ENCODE results near the gene CRY2. TPM values are rescaled to one million over a fixed set of nuclear protein-coding genes. Genes with fewer than 3 reads are reported as not detected.
"Not testable (repeated sequence)": the region's sequence is repeated elsewhere in the genome, so short reads cannot be mapped to it uniquely, and the experiment has no call there.

The CRY2 gene
- polyA plus RNA-seq (2013, experiment 1 of 2; ENCODE audit: insufficient read length), result 8.0 TPM
- polyA plus RNA-seq (2013, experiment 2 of 2; ENCODE audit: insufficient read length), result 9.2 TPM

GRCh38 chr11:45846974-45847910, at the start of gene CRY2:
Gene CRY2, plus strand, starts transcription at chr11:45847475. Its CDS starts 16 bp downstream, at chr11:45847491.
- peak; percentile 97 for DNase-seq

- DNase-seq, result no peak
These were observed 48.4 kb upstream of the CRY2 start for GRCh38 chr11:45798793-45799441.

DNA sequence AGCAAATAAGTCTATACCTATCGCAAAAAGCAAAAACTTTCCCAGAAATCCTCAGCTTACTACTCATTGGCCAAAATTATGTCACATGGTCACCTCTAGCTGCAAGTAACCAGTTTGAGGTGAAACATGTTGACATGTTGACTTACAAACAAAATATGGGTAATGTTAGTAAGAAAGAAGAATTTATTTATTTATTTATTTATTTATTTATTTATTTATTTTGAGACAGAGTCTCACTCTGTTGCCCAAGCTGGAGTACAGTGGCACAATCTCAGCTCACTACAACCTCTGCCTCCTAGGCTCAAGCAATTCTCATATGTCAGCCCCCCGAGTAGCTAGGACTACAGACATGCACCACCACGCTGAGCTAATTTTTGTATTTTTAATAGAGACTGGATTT, 47.7 kb upstream of the CRY2 start:
- DNase-seq, result no peak

DNA sequence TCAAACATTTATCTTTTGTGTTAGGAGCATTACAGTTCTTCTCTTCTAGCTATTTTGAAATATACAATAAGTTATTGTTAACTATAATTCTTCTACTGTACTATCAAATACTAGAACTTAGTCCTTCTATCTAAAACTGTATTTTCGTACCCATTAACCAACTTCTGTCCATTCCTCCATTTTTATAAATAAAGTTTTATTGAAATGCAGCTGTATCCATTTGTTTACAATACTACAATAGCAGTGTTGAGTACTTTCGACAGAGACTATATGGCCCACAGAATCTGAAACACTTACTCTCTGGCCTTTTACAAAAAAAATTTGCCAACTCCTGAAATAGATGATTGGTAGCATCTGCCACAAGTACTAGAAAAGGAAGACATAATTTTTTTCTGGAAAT, 47.0 kb upstream of the CRY2 start:
- DNase-seq, result no peak

DNA sequence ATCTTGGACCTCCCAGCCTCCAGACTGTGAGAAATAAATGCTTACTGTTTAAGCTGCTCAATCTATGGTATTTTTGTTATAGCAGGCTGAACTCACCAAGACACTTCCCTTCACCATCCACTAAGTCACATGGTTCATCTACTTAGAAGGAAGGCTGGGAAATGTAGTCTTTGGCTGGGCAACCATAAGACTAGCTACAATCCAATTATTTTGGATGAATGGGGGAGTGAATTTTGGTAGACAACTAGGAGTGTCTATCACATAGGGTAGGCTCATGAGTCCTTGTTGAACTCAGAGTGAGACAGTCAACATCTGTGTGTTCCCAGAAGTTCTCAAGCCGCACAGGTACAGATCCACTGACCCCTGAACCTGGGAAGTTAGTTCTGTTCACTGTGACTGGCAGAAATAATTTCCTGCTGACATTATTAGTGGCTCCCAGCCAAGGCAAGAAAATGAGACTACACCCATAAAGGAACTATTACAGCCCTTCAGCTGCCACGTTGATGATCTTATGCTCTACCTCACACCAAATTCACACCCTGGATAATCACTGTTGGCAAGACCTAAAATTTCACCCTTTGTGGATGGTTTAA, 45.5 kb upstream of the CRY2 start:
- DNase-seq, result peak; percentile 27

DNA sequence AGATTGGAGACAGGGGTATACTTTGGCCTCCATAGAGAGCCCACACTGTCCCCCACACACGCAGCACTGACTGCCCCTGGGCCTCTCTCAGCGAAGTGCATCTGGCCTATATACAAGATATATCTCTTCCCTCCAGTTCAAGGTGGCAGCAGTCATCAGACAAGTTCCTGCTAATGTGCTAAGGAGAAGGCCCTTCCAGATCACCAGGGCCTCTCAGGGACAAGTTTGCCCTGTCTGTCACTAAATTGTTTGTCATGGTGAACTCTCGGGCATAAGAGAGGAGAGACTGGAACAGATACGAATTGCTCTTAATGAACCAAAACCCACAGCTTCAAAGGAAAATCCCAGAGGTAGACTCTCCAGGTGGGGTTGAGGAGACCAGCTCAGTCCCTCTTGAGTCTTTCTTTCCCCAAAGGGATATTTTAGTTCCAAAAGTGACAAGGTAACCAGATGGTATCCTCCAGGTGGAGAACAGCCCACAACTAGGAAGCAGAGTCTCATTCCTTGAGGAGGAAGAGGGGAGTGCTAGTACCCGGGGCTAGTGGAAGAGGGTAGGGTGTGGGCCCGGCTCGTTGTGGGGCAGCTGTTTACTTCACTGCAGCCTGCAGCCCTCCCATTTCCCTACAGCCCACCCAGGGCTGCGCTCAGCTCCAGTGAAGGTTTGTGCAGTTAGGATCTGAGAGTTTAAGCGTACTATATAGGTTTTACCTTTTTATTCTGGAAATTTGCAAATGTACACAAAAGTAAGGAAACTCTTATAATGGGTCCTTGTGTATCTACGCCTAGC, 44.6 kb upstream of the CRY2 start:
- no peak for DNase-seq

- DNase-seq, result peak; percentile 58
These were observed 43.1 kb upstream of the CRY2 start for GRCh38 chr11:45803971-45804760.

GRCh38 chr11:45804761-45805304, 42.4 kb upstream of the CRY2 start, which contains the start of gene SLC35C1:
Gene SLC35C1, plus strand, starts transcription at chr11:45805149. Its CDS starts 653 bp downstream, at chr11:45805802.
- DNase-seq, result peak; percentile 95

DNA sequence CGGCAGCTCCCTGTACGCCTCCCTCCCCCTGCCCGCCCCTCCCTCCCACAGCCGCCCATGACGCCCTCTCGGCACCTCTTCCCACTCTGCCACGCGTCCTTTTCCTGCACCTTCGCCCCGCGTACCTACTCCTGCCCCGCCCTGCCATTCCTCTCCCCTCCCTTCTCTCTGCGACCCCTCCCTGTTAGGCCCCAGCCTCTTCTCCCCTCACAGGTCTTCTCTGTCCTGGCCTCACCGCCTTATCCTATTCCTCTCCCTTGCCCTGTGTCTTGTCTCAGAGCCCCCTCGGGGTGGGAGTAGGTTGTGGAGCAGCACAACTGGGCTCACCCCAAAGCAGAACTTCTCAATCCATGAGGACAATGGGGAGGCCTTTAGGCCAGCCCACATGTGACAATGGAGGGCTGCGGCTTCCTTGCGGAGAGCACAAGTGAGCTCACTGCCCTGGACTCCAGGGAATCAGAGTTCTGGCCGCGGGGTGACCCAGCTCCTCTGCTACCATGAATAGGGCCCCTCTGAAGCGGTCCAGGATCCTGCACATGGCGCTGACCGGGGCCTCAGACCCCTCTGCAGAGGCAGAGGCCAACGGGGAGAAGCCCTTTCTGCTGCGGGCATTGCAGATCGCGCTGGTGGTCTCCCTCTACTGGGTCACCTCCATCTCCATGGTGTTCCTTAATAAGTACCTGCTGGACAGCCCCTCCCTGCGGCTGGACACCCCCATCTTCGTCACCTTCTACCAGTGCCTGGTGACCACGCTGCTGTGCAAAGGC, 41.8 kb upstream of the CRY2 start:
- peak; percentile 71 for DNase-seq

DNA sequence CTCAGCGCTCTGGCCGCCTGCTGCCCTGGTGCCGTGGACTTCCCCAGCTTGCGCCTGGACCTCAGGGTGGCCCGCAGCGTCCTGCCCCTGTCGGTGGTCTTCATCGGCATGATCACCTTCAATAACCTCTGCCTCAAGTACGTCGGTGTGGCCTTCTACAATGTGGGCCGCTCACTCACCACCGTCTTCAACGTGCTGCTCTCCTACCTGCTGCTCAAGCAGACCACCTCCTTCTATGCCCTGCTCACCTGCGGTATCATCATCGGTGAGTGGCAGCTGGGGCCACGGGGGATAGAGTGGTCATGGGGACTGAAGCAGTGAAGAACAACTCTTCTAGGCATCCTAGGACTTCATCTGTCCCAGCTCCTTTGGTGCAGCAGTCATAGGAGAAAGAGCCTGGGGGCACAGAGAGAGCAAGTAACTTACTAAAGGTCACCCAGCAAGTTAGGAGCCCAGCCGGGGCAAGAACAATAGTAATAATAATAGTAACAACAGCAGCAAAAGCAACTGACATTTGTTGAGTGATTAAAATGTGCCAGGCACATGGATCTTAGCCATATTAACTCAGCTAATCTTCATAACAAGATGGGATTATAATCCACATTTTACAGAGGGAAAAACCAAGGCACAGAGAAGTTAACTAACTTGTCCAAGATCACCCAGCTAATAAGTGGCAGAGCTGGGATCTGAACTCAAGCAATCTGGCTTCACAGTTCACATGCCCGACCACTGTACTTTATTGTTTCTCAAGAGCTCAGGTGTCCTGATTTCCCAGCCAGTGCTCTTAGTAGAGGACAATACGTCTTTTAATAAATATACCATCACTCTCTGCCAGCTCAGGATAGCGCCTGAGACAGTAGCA, 41.0 kb upstream of the CRY2 start:
- DNase-seq, result no peak

DNA sequence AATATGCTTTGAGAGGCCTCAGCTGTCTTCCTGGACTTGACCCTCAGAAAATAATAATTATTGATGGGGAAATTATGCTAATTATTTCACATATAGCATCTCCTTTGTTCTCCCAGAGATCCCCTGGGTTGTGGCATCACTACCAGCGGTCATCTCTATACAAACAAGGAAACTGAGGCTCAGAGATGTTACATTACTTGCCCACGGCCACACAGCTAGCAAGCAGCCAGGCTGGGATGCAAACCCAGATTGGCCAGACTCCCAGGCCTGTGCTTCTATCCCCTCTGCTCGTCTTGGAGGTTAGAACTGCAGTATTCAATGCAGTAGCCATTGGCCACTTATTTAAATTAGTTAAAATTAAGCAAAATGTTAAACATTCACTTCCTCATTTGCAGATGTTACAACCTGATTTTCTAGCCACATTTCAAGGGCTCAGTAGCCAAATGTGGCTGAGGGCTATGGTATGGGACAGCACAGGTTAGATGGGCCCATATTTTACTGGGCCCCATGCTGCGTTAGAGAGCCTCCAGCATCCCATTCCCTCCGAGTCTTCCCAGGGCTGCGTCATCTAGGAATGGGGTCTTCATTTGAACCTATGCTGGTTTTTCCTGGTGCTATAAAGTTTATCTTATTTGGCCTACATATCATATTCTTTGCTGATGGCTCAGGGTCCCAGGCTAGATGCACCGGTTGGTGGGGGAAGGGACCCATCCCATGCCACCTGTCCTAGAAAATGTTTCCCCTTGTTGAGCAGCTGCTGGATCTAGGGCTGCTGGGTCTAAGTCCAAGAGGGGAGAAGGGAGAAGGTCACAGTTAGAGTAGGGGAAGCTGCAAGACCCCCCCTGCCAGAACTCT, 40.1 kb upstream of the CRY2 start:
- no peak for DNase-seq

DNA sequence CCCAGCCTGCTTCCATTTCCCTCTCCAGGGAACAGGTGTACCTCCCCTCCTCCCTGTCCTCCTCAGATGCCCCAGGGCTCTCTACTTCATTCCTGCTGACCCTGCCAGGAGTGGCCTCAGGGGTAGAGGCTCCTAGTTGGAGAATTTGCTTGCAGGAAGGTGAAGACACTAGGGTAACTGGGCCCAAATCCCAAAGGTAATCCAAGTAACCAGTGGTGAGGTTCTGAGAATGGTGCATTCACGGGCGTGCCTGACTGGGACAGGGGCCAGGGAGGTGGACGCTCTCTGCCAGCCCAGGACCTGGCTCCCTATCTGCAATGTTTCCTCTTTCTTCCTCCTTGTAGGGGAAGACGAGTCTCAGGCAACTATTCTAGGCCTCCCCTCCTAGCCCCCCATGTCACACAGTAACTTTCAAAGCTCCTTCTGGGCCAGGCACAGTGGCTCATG, 39.5 kb upstream of the CRY2 start:
- DNase-seq, result no peak

DNA sequence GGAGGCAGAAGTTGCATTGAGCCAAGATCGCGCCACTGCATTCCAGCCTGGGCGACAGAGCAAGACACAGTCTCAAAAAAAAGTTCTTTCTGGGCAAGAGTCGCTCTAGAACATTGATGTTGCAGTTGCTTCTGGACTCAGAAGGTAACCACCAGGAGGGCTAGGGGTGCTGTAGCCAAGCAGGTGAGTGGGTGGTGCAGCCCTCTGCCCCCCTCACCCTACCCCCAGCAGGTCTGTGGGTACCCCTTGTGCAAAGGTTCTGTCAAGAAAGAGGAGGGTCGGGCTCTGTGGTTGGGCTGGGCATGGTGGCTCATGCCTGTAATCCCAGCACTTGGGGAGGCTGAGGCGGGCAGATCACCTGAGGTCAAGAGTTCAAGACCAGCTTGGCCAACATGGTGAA, 38.8 kb upstream of the CRY2 start:
- DNase-seq, result not testable (repeated sequence)

DNA sequence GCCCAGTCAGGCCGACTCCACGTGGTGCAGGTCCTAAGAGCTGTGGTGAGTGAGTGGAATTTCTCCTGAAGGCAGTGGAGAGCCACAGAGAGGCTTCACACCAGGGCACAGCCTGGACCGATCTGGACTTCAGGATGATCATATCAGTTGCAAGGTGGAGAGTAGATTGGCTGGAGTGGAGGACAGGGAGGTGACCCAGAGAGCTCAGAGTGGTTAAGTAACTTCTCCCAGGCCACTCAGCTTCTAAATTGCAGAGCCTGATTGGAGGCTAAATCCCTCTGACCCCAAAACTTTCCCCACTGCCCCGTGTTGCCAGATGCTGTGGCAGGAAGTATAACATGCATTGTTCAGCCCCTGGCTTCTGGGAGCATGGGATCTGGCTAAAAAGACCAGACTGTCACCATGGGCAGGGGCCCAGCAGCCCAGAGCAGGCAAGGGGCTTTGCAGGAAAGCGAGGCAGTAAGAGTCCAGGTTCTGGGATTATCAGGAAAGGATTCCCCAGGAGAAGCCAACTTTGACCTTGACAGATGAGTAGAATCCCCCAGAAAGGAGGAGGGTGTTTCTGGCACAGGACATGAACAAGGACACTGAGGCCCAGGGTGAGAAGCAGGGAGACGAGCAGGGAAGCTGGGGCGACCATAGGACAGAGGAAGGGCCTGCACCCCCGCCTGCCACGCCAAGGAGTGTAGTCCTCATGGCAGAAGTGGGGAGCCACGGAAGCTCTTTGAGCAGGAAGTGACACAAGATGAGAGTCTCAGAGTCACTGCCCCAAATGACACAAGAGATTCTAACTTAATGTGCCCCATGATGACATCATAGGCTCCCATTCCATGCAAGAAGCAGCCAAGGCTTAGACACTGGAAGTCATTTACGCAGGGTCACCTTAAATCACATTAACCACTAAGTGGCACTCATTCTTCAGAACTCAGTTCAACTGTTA, 37.5 kb upstream of the CRY2 start:
- no peak for DNase-seq

DNA sequence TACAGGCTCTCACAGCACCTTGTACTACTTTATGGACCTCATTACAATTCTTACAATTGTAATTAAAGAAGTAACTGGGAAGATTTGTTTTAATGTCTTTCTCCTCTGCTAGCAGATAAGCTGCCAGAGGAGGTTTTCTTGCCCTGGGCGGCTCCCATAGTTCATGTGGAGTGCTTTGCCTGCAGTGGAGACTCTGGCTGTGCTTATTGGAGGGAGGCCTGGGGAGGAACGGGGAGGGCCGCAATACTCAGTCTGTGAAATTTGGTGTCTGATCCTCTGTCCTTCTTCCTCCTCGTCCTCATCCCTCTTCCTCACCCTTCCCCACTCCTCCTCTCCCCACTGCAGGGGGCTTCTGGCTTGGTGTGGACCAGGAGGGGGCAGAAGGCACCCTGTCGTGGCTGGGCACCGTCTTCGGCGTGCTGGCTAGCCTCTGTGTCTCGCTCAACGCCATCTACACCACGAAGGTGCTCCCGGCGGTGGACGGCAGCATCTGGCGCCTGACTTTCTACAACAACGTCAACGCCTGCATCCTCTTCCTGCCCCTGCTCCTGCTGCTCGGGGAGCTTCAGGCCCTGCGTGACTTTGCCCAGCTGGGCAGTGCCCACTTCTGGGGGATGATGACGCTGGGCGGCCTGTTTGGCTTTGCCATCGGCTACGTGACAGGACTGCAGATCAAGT, 36.7 kb upstream of the CRY2 start:
- DNase-seq, result no peak

DNA sequence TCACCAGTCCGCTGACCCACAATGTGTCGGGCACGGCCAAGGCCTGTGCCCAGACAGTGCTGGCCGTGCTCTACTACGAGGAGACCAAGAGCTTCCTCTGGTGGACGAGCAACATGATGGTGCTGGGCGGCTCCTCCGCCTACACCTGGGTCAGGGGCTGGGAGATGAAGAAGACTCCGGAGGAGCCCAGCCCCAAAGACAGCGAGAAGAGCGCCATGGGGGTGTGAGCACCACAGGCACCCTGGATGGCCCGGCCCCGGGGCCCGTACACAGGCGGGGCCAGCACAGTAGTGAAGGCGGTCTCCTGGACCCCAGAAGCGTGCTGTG, 36.2 kb upstream of the CRY2 start:
- no peak for DNase-seq
